HG02588 (cell line): ENCODE measurements around the gene HSPBAP1.
A peak's percentile ranks its signal among the peaks of the same experiment; 100 is the strongest.
"Not testable (repeated sequence)": the region's sequence is repeated elsewhere in the genome, so short reads cannot be mapped to it uniquely, and the experiment has no call there.

ENCODE experiments used
- ATAC-seq: cut with Tn5 transposase; IDR thresholded peaks from one replicate; pipeline ENCODE4 v1.9.1; 2021; ENCODE audit warnings: mild to moderate bottlenecking, moderate library complexity; ENCODE audit not compliant: unreplicated experiment

HSPBAP1 gene

GRCh38 chr3:122742234-122742633 is 51.4 kb downstream of the HSPBAP1 start:
- no peak for ATAC-seq

GRCh38 chr3:122739172-122739571 is 54.5 kb downstream of the HSPBAP1 start:
- no peak for ATAC-seq

- ATAC-seq: not testable (repeated sequence)
Observed at GRCh38 chr3:122732682-122733525, 60.7 kb downstream of the HSPBAP1 start.

- ATAC-seq: no peak
Observed at GRCh38 chr3:122730240-122730639, 63.4 kb downstream of the HSPBAP1 start.

GRCh38 chr3:122728756-122729514 is 64.7 kb downstream of the HSPBAP1 start:
- ATAC-seq: no peak

- ATAC-seq: no peak
Observed at GRCh38 chr3:122728186-122728585, 65.4 kb downstream of the HSPBAP1 start.

- no peak for ATAC-seq
Observed at GRCh38 chr3:122727766-122728165, 65.9 kb downstream of the HSPBAP1 start.

GRCh38 chr3:122727294-122727693 is 66.3 kb downstream of the HSPBAP1 start:
- no peak for ATAC-seq

GRCh38 chr3:122725106-122725505 is 68.5 kb downstream of the HSPBAP1 start:
- ATAC-seq: no peak

- ATAC-seq: no peak
Observed at GRCh38 chr3:122719273-122719921, 74.2 kb downstream of the HSPBAP1 start.

GRCh38 chr3:122716667-122717066 is 77.0 kb downstream of the HSPBAP1 start:
- ATAC-seq: no peak

GRCh38 chr3:122714273-122714672 is 79.4 kb downstream of the HSPBAP1 start:
- ATAC-seq: no peak

GRCh38 chr3:122710616-122711251 is 82.9 kb downstream of the HSPBAP1 start:
- not testable (repeated sequence) for ATAC-seq

- no peak for ATAC-seq
Observed at GRCh38 chr3:122705379-122705778, 88.3 kb downstream of the HSPBAP1 start.

- ATAC-seq: no peak
Observed at GRCh38 chr3:122700193-122700592, 93.4 kb downstream of the HSPBAP1 start.

GRCh38 chr3:122697952-122698620 is 95.5 kb downstream of the HSPBAP1 start:
- peak; percentile 81 for ATAC-seq

GRCh38 chr3:122695927-122696561 is 97.6 kb downstream of the HSPBAP1 start:
- ATAC-seq: no peak

- ATAC-seq: peak; percentile 41
Observed at GRCh38 chr3:122694966-122695365, 98.7 kb downstream of the HSPBAP1 start.

GRCh38 chr3:122692674-122693073 is 101.0 kb downstream of the HSPBAP1 start:
- ATAC-seq: no peak

- ATAC-seq: peak; percentile 75
Observed at GRCh38 chr3:122691195-122691594, 102.4 kb downstream of the HSPBAP1 start.
